Activated CD8-positive, alpha-beta memory T cell treated with anti-CD3 and anti-CD28 coated beads for 36 hours (primary cell): ENCODE data around the gene XYLT2. TPM values are rescaled to one million over a fixed set of nuclear protein-coding genes. Genes with fewer than 3 reads are reported as not detected.
"Not testable (repeated sequence)": the region's sequence is repeated elsewhere in the genome, so short reads cannot be mapped to it uniquely, and the experiment has no call there.

ENCODE experiments used
- CTCF ChIA-PET: fragments of 350-600 bp; sonication (Branson Sonifier 250); formaldehyde crosslinking; loops from one replicate; lab custom pipeline; 2021; ENCODE audit warnings: antibody characterized with exemption; lab: Charles Lee
- POLR2A ChIA-PET: fragments of 350-600 bp; sonication (Branson Sonifier 250); formaldehyde crosslinking; loops from one replicate; lab custom pipeline; 2021; ENCODE audit warnings: antibody characterized with exemption; lab: Charles Lee
- total RNA-seq, 2 experiments: library from RNA; stranded (reverse); gene quantifications; one replicate each; pipeline ENCODE4 v1.2.3, GENCODE V29; 2021

XYLT2 gene
- total RNA-seq, 2 experiments from 2014 or later: 32.0 to 33.7 TPM

GRCh38 chr17:50316660-50317059 is 29.3 kb upstream of the XYLT2 start:
- POLR2A ChIA-PET: not testable (repeated sequence)
- CTCF ChIA-PET: interaction anchor here (1.1 to 1.4 kb wide), 2 partner anchors 12 to 28 kb away, joined by 3 read pairs; no protein-coding TSS in a partner anchor

- ChIA-PET CTCF (interaction anchor here (1.1 kb wide), 1 partner anchor 13 kb away, joined by 3 read pairs; no protein-coding TSS in a partner anchor), POLR2A (no interaction called here)
Observed at GRCh38 chr17:50317121-50317520, 28.8 kb upstream of the XYLT2 start.

- POLR2A ChIA-PET: no interaction called here
- CTCF ChIA-PET: interaction anchor here (1.3 kb wide), 1 partner anchor 117 kb away, joined by 4 read pairs; the partner anchor contains the start of gene COL1A1
Observed at GRCh38 chr17:50318501-50319285, 27.2 kb upstream of the XYLT2 start.

- ChIA-PET CTCF (interaction anchor here (1.0 to 1.3 kb wide), 3 partner anchors 52 to 119 kb away, joined by 3 to 4 read pairs (median 4); partner anchors contain the start of gene COL1A1), POLR2A (no interaction called here)
Observed at GRCh38 chr17:50319306-50320004, 26.5 kb upstream of the XYLT2 start.

- ChIA-PET CTCF (interaction anchor here (1.2 kb wide), 1 partner anchor 11 kb away, joined by 3 read pairs; no protein-coding TSS in a partner anchor), POLR2A (no interaction called here)
Observed at GRCh38 chr17:50322271-50322670, 23.7 kb upstream of the XYLT2 start.

GRCh38 chr17:50323060-50323459 is 22.9 kb upstream of the XYLT2 start:
- ChIA-PET POLR2A (no interaction called here), CTCF (interaction anchor here (0.6 to 1.2 kb wide), 2 partner anchors 10 to 14 kb away, joined by 3 read pairs; no protein-coding TSS in a partner anchor)

GRCh38 chr17:50325906-50326305 is 20.0 kb upstream of the XYLT2 start:
- POLR2A ChIA-PET: interaction anchor here (0.6 kb wide), 1 partner anchor 1815 kb away, joined by 3 read pairs; no protein-coding TSS in a partner anchor
- CTCF ChIA-PET: interaction anchor here (1.0 kb wide), 1 partner anchor 14 kb away, joined by 4 read pairs; no protein-coding TSS in a partner anchor

GRCh38 chr17:50326831-50327364 is 19.0 kb upstream of the XYLT2 start:
- POLR2A ChIA-PET: no interaction called here
- CTCF ChIA-PET: interaction anchor here (1.0 kb wide), 1 partner anchor 15 kb away, joined by 4 read pairs; no protein-coding TSS in a partner anchor

- CTCF ChIA-PET: interaction anchor here (1.2 kb wide), 1 partner anchor 128 kb away, joined by 3 read pairs; no protein-coding TSS in a partner anchor
- POLR2A ChIA-PET: no interaction called here
Observed at GRCh38 chr17:50328363-50329325, 17.3 kb upstream of the XYLT2 start.

GRCh38 chr17:50329716-50330115 is 16.2 kb upstream of the XYLT2 start:
- POLR2A ChIA-PET: no interaction called here

GRCh38 chr17:50330151-50330775 is 15.7 kb upstream of the XYLT2 start:
- CTCF ChIA-PET: no interaction called here
- POLR2A ChIA-PET: no interaction called here

More at GRCh38 chr17:50329716-50330115, 16.2 kb upstream of the XYLT2 start:
- CTCF ChIA-PET: interaction anchor here (1.2 kb wide), 1 partner anchor 129 kb away, joined by 3 read pairs; no protein-coding TSS in a partner anchor

- ChIA-PET POLR2A (no interaction called here), CTCF (interaction anchor here (0.6 kb wide), 1 partner anchor 313 kb away, joined by 5 read pairs; no protein-coding TSS in a partner anchor)
Observed at GRCh38 chr17:50331085-50331791, 14.7 kb upstream of the XYLT2 start.

- ChIA-PET CTCF (interaction anchor here (0.7 kb wide), 1 partner anchor 61 kb away, joined by 3 read pairs; no protein-coding TSS in a partner anchor), POLR2A (interaction anchor here (0.7 kb wide), 1 partner anchor 10 kb away, joined by 3 read pairs; no protein-coding TSS in a partner anchor)
Observed at GRCh38 chr17:50332196-50332595, 13.7 kb upstream of the XYLT2 start.

GRCh38 chr17:50333291-50334057 is 12.5 kb upstream of the XYLT2 start:
- CTCF ChIA-PET: interaction anchor here (1.1 kb wide), 1 partner anchor 11 kb away, joined by 3 read pairs; no protein-coding TSS in a partner anchor
- POLR2A ChIA-PET: not testable (repeated sequence)

GRCh38 chr17:50337956-50338355 is 8.0 kb upstream of the XYLT2 start:
- CTCF ChIA-PET: no interaction called here
- POLR2A ChIA-PET: no interaction called here

GRCh38 chr17:50338645-50339044 is 7.3 kb upstream of the XYLT2 start:
- ChIA-PET POLR2A (no interaction called here), CTCF (interaction anchor here (1.6 kb wide), 1 partner anchor 138 kb away, joined by 5 read pairs; the partner anchor contains the start of gene COL1A1)
